ENCODE measurements around the gene SPOPL.

- no peak for TF ChIP-seq CTCF (IDR thresholded peaks at IDR 0.05)
- no peak for TF ChIP-seq EZH2 (IDR thresholded peaks at IDR 0.05; ENCODE audit: borderline replicate concordance, insufficient read depth, low read depth, low read length, poor library complexity, severe bottlenecking)
These were observed 75.5 kb downstream of the SPOPL start for GRCh38 chr2:138577066-138577465.

Data from B cell (primary cell).